ENCODE results near the gene ACSM5. TPM values are rescaled to one million over a fixed set of nuclear protein-coding genes. Genes with fewer than 3 reads are reported as not detected.
"Not testable (repeated sequence)": the region's sequence is repeated elsewhere in the genome, so short reads cannot be mapped to it uniquely, and the experiment has no call there.

ACSM5 gene
- total RNA-seq, 2 experiments from 2014 or later = not detected

GRCh38 chr16:20391045-20391444, 18.3 kb upstream of the ACSM5 start:
- peaks cover 10% of the 10 kb centered on the region for H3K27me3 Mint-ChIP-seq
- no peaks in the 10 kb centered on the region for H3K36me3 Mint-ChIP-seq
- H3K4me3 Mint-ChIP-seq = no peak overlapping the region
- DNase-seq = no peak
- H3K4me1 Mint-ChIP-seq = no peaks in the 10 kb centered on the region
- no peak overlapping the region for H3K27ac Mint-ChIP-seq
- H3K9me3 Mint-ChIP-seq = no peaks in the 10 kb centered on the region

GRCh38 chr16:20393801-20394577, 15.3 kb upstream of the ACSM5 start:
- no peaks in the 10 kb centered on the region for H3K36me3 Mint-ChIP-seq
- no peaks in the 10 kb centered on the region for H3K27me3 Mint-ChIP-seq
- H3K9me3 Mint-ChIP-seq = no peaks in the 10 kb centered on the region
- DNase-seq = no peak
- no peak overlapping the region for H3K4me3 Mint-ChIP-seq
- no peak overlapping the region for H3K27ac Mint-ChIP-seq
- H3K4me1 Mint-ChIP-seq = no peaks in the 10 kb centered on the region

GRCh38 chr16:20395946-20396345, 13.4 kb upstream of the ACSM5 start:
- no peaks in the 10 kb centered on the region for H3K27me3 Mint-ChIP-seq
- H3K27ac Mint-ChIP-seq = no peak overlapping the region
- no peak for DNase-seq
- H3K36me3 Mint-ChIP-seq = no peaks in the 10 kb centered on the region
- H3K4me3 Mint-ChIP-seq = no peak overlapping the region
- no peaks in the 10 kb centered on the region for H3K4me1 Mint-ChIP-seq
- no peaks in the 10 kb centered on the region for H3K9me3 Mint-ChIP-seq

GRCh38 chr16:20396846-20397467, 12.4 kb upstream of the ACSM5 start:
- no peaks in the 10 kb centered on the region for H3K4me1 Mint-ChIP-seq
- no peak for DNase-seq
- H3K27ac Mint-ChIP-seq = no peak overlapping the region
- no peaks in the 10 kb centered on the region for H3K9me3 Mint-ChIP-seq
- no peaks in the 10 kb centered on the region for H3K36me3 Mint-ChIP-seq
- H3K27me3 Mint-ChIP-seq = no peaks in the 10 kb centered on the region
- H3K4me3 Mint-ChIP-seq = no peak overlapping the region

GRCh38 chr16:20397468-20398074, 11.8 kb upstream of the ACSM5 start:
- Mint-ChIP-seq H3K27me3 (no peaks in the 10 kb centered on the region), H3K4me3 (no peak overlapping the region), H3K27ac (no peak overlapping the region), H3K4me1 (no peaks in the 10 kb centered on the region), H3K36me3 (no peaks in the 10 kb centered on the region), H3K9me3 (no peaks in the 10 kb centered on the region)
- no peak for DNase-seq

GRCh38 chr16:20398603-20399002, 10.7 kb upstream of the ACSM5 start:
- no peak overlapping the region for H3K27ac Mint-ChIP-seq
- no peaks in the 10 kb centered on the region for H3K27me3 Mint-ChIP-seq
- no peaks in the 10 kb centered on the region for H3K36me3 Mint-ChIP-seq
- no peak for DNase-seq
- no peaks in the 10 kb centered on the region for H3K4me1 Mint-ChIP-seq
- no peaks in the 10 kb centered on the region for H3K9me3 Mint-ChIP-seq
- no peak overlapping the region for H3K4me3 Mint-ChIP-seq

GRCh38 chr16:20399185-20399584, 10.1 kb upstream of the ACSM5 start:
- no peaks in the 10 kb centered on the region for H3K4me1 Mint-ChIP-seq
- no peak overlapping the region for H3K4me3 Mint-ChIP-seq
- no peak overlapping the region for H3K27ac Mint-ChIP-seq
- no peaks in the 10 kb centered on the region for H3K27me3 Mint-ChIP-seq
- H3K9me3 Mint-ChIP-seq = no peaks in the 10 kb centered on the region
- no peaks in the 10 kb centered on the region for H3K36me3 Mint-ChIP-seq
- DNase-seq = no peak

GRCh38 chr16:20401066-20401465, 8.3 kb upstream of the ACSM5 start:
- H3K27me3 Mint-ChIP-seq = no peaks in the 10 kb centered on the region
- H3K4me3 Mint-ChIP-seq = no peak overlapping the region
- no peak overlapping the region for H3K27ac Mint-ChIP-seq
- no peaks in the 10 kb centered on the region for H3K9me3 Mint-ChIP-seq
- no peaks in the 10 kb centered on the region for H3K36me3 Mint-ChIP-seq
- no peaks in the 10 kb centered on the region for H3K4me1 Mint-ChIP-seq
- DNase-seq = no peak

- Mint-ChIP-seq H3K4me3 (no peak overlapping the region), H3K27ac (no peak overlapping the region), H3K9me3 (no peaks in the 10 kb centered on the region), H3K36me3 (no peaks in the 10 kb centered on the region), H3K4me1 (no peaks in the 10 kb centered on the region), H3K27me3 (no peaks in the 10 kb centered on the region)
- DNase-seq = no peak
Observed at GRCh38 chr16:20401475-20402016, 7.8 kb upstream of the ACSM5 start.

GRCh38 chr16:20402651-20403050, 6.7 kb upstream of the ACSM5 start:
- DNase-seq = no peak
- no peak overlapping the region for H3K27ac Mint-ChIP-seq
- no peaks in the 10 kb centered on the region for H3K9me3 Mint-ChIP-seq
- no peaks in the 10 kb centered on the region for H3K4me1 Mint-ChIP-seq
- H3K36me3 Mint-ChIP-seq = no peaks in the 10 kb centered on the region
- no peak overlapping the region for H3K4me3 Mint-ChIP-seq
- H3K27me3 Mint-ChIP-seq = no peaks in the 10 kb centered on the region

GRCh38 chr16:20404637-20405036, 4.7 kb upstream of the ACSM5 start, which contains the start of gene PDILT:
Gene PDILT (minus strand): TSS chr16:20404737. CDS start chr16:20399300, 5,437 bp downstream.
- Mint-ChIP-seq H3K36me3 (no peaks in the 10 kb centered on the region), H3K4me3 (no peak within 1 kb of the TSS), H3K4me1 (no peaks in the 10 kb centered on the region), H3K27ac (no peak within 1 kb of the TSS), H3K27me3 (no peaks in the 10 kb centered on the region), H3K9me3 (no peaks in the 10 kb centered on the region)
- DNase-seq = no peak

GRCh38 chr16:20410121-20410723, 888 bp downstream of the ACSM5 start:
- Mint-ChIP-seq H3K27ac (no peak overlapping the region), H3K4me1 (no peaks in the 10 kb centered on the region), H3K4me3 (no peak overlapping the region), H3K27me3 (peaks cover 10% of the 10 kb centered on the region), H3K36me3 (no peaks in the 10 kb centered on the region), H3K9me3 (no peaks in the 10 kb centered on the region)
- DNase-seq = no peak

- no peaks in the 10 kb centered on the region for H3K9me3 Mint-ChIP-seq
Observed at GRCh38 chr16:20411055-20411454, 1.7 kb downstream of the ACSM5 start.

GRCh38 chr16:20415541-20415940, 6.2 kb downstream of the ACSM5 start:
- no peak overlapping the region for H3K27ac Mint-ChIP-seq
- H3K36me3 Mint-ChIP-seq = no peaks in the 10 kb centered on the region
- H3K27me3 Mint-ChIP-seq = peaks cover 10% of the 10 kb centered on the region
- H3K4me1 Mint-ChIP-seq = no peaks in the 10 kb centered on the region
- no peak for DNase-seq
- no peak overlapping the region for H3K4me3 Mint-ChIP-seq
- H3K9me3 Mint-ChIP-seq = no peaks in the 10 kb centered on the region

More at GRCh38 chr16:20411055-20411454, 1.7 kb downstream of the ACSM5 start:
- Mint-ChIP-seq H3K4me3 (no peak overlapping the region), H3K27ac (no peak overlapping the region), H3K36me3 (no peaks in the 10 kb centered on the region), H3K4me1 (no peaks in the 10 kb centered on the region), H3K27me3 (peaks cover 10% of the 10 kb centered on the region)
- DNase-seq = no peak

- H3K27me3 Mint-ChIP-seq, H3K9me3 Mint-ChIP-seq, DNase-seq, H3K4me1 Mint-ChIP-seq, H3K4me3 Mint-ChIP-seq, H3K36me3 Mint-ChIP-seq, H3K27ac Mint-ChIP-seq: not testable (repeated sequence)
Observed at GRCh38 chr16:20419093-20419492, 9.8 kb downstream of the ACSM5 start.

Data from activated naive CD8-positive, alpha-beta T cell treated with anti-CD3 and anti-CD28 coated beads for 36 hours (primary cell).